HG02610 (cell line): ENCODE measurements around the gene ILKAP.

Experiments used
- ATAC-seq: cut with Tn5 transposase; IDR thresholded peaks from one replicate; pipeline ENCODE4 v1.9.1; 2021; ENCODE audit warnings: mild to moderate bottlenecking, moderate library complexity; ENCODE audit not compliant: unreplicated experiment

Gene ILKAP

DNA sequence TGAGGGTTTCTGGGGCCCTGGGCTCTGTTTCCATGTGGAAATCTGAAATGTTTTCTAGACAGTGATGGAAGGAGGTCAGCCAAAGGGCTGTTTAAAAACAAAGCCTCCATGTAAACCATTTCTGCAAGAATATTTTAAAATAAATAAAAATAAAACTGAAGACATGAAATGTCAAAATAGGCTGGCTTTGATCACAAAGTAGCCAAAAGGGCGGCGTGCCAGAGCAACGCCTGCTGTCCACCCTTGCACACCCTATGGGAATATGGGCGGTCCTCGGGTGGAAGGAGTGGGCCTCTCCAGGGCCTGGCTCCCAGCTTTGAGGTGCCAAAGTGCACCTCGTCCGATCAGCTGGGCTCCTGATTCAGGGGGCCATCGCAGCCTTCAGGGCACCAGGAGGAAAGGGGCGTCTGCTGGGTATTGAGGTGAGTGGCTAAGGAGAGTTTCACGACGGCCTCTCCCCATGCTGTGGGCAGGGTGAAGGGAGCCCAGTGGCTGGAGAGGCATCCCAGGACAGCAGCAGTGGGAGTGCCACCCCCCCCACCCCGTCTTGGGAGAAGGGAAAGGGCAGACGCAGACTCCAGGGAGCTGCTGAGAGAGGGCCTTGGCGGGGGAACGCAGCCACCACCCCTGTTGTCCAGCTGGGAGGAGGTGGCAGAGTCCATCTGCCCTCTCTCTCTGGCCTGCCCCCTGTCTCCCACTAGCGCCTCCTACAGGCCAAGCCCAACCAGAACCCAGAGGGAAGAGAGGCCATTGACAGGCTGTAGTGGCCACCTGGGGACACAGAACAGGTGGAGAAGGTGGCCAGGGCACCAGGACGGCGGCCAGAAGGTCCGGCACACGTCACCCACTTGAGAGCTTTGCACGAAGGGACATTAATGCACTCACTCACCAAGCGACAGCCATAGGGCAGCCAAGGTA, 50.5 kb downstream of the ILKAP start:
- ATAC-seq: no peak

DNA sequence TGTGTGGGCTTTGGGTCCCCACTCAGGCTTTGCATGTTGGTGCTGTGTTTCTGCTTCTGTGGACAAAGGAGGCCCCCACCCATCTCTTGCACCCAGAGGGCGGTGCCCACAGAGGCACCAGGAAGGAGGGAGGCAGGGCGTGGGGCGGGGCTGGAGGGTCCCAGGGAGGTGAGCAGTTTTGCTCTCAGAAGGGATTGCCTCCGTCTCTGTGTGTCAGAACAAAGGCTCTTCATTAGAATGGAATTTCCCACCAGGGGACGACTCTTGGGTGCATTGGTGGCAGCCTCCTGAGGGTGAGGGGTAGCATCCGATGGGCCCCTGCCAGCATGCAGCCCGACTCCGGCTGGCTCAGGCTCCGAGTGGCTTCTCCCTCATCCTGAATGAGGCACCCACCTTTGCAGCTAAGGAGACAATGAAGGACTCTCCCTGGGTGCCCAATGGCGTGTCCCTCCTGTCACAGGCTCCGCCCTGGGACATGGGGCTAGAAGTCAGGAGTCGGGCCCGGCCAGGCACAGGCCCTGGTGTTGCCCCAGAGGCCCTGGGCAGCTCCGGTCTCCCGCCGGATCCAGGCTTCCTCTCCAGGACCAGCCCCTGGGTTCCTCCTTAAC, 51.8 kb downstream of the ILKAP start:
- ATAC-seq: no peak

DNA sequence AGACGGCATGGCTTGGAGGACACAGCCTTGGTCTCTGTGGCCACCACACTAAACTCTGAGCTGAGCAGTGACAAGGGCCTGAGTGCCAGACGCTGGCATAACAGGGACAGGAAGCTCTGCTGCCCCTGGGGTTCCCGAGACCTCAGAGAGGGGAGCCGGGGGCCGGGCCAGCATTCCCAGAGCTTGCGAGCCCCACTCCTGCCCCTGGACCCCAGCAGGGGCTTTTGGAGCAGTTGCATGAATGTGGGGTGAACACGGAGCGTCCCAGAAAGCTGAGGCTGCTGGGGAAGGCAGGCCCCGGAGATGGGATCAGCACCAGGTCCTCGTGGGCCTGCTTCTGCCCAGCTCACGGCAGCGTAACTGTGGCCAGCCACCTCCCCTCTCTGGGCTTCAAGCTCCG, 52.3 kb downstream of the ILKAP start:
- no peak for ATAC-seq

DNA sequence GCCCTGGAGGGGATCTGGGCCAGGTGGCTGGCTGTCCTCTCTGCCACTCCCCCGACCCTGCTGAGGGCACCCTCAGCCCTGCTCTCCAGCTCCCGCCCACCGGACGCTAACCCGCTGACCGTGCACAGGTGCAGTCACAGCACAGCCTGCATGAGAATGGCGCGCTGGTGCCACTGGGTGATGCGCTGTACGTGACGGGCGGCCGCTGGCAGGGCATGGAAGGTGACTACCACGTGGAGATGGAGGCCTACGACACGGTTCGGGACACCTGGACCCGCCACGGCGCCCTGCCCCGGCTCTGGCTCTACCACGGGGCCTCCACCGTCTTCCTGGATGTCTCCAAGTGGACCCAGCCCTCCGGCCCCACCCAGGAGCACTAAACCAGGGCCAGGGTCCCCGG, 52.8 kb downstream of the ILKAP start:
- no peak for ATAC-seq

DNA sequence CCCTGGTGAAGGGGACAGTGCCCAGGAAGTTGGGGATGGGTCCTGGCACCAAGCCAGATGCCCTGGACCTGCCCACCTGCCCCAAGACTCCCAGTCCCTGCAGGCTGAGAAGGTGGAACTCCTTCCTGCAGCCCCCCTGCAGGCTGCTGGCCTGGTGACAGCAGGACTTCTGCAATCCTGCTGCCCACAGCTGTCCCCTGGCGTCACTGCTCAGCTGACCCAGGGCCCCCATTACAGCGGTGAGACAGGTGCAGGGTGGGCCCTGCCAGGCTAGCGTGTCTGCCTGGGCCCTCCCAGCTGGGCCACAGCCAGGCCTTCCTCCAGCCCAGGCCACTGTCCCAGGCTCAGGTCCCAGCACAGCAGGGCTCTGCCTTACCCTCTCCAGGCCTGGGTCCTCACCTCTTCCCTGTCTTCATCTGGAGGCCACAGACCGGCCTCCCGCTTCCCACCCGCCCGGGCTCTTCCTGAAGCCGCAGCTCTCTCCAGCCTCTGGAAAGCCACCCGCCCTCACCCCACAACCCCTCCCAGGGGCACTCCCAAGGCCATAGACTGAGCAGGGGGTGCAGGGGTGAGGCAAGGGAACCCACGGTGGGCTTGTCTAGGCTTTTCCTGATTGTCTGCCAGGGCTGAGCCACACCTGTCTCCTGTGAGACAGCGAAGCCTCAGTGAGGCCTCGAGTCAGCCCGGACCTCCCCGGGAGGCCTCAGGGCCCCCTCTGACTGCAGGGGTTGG, 53.5 kb downstream of the ILKAP start:
- ATAC-seq: no peak

DNA sequence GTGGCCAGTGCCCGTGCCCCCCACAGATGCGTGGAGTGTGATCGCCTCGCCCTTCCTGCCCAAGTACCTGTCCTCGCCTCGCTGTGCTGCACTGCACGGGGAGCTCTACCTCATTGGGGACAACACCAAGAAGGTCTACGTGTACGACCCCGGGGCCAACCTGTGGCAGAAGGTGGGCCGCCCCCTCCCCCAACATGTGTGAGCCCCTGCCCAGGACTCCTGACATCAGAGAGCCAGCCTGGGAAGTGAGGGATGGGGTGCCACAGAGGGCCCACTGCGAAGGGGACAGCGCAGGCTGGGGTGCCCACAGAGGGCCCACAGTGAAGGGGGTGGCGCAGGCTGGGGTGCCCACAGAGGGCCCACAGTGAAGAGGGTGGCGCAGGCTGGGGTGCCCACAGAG, 54.5 kb downstream of the ILKAP start:
- ATAC-seq: no peak

DNA sequence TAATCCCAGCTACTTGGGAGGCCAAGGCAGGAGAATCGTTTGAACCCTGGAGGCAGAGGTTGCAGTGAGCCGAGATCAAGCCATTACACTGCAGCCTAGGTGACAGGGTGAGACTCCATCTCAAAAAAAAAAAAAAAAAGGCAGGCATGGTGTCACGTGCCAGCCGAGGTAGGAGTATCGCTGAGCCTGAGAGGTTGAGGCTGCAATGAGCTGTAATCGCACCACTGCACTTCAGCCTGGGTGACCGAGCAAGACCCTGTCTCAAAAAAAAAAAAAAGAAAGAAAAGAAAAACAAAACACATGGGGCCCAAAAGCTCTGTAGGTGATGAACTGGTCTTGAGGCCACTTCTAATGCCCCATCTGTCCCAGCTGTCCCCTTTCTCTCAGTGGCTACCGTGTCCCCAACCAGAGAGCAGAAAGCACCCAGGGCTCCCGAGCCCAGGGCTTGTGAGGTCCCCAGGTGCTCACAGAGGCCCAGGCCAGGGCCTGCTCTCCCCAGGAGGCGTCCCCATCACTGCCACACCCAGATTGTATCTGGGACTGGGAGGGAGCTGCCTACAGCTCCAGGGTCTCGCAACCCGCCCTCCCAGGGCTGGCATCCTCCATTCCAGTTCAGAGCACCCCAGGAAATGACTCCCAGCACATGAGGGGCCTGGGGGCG, 56.5 kb downstream of the ILKAP start:
- no peak for ATAC-seq

DNA sequence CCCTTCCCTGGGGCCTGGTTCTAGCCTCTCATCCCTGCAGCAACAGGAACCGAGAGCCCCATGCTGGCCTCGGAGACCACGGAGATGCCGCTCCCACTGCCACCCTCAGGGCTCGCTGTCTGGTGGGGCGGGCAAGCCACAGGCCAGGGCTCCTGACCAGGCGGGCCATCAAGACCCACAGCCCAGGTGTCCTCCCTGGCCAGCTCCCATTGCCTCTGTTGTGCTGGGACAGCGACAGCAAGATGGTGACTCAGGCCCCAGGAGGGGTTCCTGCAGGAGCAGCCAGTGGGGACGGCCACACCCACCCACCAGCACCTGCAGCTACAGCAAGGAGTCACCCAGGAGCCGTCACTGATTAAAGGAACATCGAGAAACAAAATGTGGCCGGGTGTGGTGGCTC, 57.6 kb downstream of the ILKAP start:
- no peak for ATAC-seq

DNA sequence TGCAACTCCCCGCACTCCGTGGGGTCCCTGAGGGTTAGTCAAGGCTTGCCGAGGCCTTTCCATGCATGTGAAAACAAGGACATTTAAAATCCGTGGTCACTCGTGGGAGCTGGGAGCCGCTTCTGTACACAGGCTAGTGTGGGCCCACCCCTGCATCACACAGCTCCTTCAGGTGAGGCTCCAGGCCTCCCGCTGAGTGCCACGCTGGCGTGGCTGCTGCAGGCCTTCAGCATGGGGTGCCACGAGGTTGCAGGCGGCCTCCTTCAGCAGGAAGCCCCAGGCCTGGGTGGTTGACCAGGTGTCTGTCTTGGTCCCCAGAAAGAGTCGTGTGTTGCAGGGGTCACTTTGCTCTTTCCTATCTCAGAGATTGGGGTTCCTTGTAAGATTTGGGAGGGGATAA, 58.4 kb downstream of the ILKAP start:
- no peak for ATAC-seq

DNA sequence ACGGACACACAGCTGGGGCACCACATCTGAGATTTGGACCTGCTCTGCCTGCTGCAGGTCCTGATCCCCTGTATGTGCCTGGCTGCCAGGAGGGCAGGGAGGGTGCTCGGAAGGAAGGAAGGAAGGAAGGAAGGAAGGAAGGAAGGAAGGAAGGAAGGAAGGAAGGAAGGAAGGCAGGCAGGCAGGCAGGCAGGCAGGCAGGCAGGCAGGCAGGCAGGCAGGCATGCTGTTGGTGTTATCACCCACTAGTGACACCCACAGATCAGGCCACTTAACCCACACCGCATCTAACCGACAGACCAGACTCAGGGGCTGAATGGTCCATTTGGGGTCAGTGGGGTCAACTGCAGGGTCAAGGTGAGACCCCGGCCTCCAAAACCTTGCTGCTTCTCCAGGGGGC, 59.2 kb downstream of the ILKAP start:
- no peak for ATAC-seq

DNA sequence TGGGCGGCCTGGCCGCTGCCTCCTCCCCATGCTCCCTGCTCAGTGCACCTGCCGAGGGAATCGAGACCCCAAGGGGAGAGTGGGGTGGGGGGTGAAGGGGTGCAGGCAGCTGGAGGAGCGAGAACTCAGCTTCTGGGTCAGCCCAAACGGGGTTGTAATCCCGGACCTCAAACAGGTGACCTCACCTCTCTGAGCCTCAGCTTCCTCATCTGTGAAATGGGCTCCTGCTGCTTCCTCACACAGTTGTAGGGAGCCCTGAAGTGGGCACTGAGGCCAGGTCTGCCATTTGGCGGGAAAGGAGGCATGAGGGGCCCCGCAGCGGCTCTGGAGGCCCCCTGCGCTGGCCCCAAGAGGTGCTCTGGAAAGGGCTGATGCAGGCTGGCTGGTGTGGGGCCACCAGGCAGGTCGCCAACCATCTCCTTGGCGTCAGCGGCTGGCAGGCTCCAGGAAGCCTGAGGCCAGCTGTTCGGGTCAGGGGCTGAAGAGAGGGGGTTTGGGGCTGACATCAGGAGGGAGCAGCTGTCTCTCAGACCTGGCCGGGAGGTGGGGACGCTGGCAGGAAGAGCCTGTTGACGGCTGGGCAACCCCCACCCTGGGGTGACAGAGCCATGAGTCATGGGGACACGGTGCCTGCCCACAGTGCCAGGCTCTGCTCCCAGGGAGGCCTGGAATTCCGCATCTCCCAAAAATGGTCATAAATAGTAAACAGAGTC, 60.1 kb downstream of the ILKAP start:
- ATAC-seq: no peak

DNA sequence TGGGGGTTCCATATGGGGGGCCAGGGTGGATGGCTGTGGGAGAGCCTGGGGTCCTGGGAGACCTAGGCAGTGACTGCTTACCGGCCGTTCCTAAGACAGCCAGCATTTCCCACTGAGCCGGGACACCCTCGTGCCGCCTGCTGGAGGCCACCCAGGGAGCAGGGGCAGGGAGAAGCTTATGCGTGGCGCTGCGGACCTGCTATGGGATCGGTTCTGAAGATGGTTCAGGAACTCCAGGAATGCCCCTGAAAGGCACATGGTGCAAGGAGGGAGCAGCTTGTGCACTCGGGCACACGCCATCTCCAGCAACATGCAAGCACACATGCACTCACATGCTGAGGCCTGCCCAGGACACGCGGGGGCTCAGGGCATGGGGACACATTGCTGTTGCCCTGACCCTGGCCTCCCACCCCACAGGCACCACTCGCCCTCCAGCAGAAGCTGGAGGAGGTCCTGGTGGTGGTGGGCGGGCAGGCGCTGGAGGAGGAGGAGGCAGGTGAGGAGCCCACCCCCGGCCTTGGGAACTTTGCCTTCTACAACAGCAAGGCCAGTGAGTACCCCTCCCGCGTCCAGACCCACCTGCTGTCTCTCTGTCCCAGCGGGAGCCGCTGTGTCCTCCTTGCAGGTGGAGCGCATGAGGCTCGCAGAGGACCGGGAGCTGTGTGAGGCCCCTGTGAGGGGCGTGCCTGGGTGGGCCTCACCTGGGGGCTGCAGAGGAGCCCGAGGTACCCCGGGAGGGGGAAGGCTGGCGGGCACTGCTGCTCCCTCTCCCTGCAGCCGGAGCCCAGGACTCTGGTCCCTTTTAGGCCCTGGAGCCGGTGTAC, 60.9 kb downstream of the ILKAP start:
- ATAC-seq: no peak

DNA sequence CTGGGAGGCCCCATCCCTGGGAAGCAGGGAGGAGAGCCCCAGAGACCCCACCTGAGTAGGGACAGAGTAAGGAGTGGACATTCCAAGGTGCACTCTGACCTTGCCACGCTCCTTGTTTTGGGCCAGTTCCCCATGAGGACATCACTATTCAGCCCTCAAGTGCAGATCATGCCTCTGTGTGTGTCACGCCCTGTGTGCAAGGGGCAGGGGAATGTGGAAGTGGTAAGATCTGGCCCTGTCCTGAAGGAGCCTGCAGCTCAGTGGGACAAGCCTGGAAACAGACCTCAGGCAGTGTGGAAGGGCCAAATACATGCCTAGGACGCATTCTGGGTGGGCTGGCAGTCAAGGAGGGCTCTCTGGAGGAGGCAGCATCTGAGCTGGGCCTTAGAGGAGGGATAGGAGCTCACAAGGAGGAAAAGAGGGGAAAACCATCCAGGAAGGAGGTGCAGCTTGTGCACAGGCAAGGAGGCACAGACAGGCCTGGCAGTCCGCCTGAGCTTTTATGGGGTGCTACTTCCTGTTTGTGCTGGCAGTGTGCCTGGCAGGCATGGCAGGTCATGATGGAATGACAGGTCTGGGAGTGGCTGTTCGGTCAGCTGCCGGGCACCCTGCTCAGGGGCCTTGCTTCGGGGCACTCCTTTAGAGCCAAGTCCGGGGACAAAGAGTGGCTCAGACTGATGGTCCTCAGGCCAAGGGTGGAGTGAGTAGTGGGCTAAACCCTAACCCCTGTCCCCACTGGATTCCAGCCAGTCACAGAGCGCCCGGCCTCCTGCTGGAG, 61.8 kb downstream of the ILKAP start:
- no peak for ATAC-seq

DNA sequence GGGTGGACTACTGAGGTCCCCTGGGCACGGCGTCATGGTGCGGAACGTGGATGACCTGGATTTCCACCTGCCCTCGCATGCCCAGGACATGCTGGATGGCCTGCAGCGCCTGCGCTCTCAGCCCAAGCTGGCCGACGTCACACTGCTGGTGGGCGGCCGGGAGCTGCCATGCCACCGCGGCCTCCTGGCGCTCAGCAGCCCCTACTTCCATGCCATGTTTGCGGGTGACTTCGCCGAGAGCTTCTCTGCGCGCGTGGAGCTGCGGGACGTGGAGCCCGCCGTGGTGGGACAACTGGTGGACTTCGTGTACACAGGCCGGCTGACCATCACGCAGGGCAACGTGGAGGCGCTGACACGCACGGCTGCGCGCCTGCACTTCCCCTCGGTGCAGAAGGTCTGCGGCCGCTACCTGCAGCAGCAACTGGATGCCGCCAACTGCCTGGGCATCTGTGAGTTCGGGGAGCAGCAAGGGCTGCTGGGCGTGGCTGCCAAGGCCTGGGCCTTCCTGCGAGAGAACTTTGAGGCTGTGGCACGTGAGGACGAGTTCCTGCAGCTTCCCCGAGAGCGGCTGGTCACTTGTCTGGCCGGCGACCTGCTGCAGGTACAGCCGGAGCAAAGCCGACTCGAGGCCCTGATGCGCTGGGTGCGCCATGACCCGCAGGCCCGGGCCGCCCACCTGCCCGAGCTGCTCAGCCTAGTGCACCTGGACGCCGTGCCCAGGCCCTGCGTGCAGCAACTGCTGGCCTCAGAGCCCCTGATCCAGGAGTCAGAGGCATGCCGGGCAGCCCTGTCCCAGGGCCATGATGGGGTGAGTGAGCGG, 62.6 kb downstream of the ILKAP start:
- no peak for ATAC-seq

DNA sequence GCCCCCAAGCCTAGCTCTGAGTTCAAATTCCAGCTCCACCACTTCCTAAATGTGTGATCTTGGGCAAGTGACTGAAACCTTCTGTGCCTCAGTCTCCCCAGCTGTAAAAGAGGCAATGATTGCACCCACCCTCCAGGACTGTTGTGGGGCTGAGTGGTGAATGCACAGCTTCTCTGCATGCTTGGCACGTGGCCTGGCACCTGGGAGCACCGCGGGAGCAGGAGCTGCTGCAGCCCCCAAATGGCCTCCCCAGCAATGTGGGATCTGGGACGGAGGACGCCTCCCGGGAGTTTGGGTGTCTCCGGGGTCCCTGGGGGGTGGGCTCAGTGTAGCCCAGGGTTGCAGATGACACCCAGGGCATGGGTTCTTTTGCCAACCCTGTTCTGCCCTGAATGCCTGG, 63.5 kb downstream of the ILKAP start:
- no peak for ATAC-seq

DNA sequence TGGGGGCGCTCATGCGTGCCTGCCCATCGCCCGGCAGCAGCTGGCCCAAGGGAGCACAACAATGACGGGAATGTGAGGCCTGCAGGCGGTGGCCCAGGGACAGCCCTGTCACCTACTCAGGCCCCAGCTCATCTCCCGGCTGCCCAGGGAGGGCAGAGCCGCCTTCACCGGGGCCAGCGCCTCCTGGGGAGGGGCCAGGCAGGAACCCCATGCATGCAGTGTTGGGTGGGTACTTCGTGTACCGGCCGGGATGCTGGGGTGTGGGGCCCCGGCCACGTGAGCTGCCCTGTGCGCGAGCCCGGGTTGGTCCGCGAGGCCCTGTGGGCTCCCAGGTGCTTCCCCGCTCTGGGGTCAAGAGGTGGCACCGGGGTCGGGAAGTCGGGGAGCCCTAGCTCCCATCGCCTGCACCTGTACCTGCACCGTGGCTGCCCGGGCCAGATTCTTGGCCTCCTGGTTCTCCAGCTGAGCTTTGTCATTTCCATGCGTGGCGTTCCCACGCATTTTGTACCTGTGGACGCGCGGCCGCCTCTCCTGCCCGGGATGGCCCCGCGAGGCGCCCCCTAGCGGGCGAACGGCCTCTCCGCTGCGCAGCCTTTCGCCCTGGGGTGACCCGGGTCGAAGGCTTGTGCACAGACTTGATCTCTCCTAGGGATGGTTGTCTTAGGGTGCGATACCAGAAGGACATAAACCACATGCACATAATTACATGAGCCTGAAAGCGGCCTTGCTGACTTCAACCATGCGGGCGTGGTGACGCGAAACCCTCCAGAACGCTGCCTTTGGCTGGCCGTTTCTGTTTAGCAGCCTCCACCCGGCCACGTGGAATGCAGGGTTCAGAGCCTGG, 64.1 kb downstream of the ILKAP start:
- no peak for ATAC-seq
